Fibroblast of the aortic adventitia (primary cell): ENCODE measurements around the gene ZNF214. TPM values are rescaled to one million over a fixed set of nuclear protein-coding genes. Genes with fewer than 3 reads are reported as not detected.

Experiments used
- DNase-seq: peaks from one replicate; pipeline ENCODE4 v3.0.0-alpha.2; 2010; ENCODE audit warnings: low read depth
- H3K4me3 ChIP-seq: 2 replicates; pipeline ENCODE4 v1.5.1; 2011; ENCODE audit warnings: low read depth, mild to moderate bottlenecking, control low read depth, low read length, moderate library complexity
- total RNA-seq: library from RNA; depleted of rRNA; stranded (reverse); fragments of >200 nt; gene quantifications from 2 replicates; pipeline ENCODE4 v1.2.3, GENCODE V29; 2012; ENCODE audit warnings: low replicate concordance
- TF ChIP-seq, protein P1 (sequence below): IDR thresholded peaks from 2 replicates; pipeline ENCODE4 v1.5.1; 2011; ENCODE audit warnings: mild to moderate bottlenecking, low read length, control low read depth, inconsistent platforms; ENCODE audit not compliant: insufficient read depth

Gene ZNF214
- total RNA-seq, 1 donor, result 5.2 TPM

DNA sequence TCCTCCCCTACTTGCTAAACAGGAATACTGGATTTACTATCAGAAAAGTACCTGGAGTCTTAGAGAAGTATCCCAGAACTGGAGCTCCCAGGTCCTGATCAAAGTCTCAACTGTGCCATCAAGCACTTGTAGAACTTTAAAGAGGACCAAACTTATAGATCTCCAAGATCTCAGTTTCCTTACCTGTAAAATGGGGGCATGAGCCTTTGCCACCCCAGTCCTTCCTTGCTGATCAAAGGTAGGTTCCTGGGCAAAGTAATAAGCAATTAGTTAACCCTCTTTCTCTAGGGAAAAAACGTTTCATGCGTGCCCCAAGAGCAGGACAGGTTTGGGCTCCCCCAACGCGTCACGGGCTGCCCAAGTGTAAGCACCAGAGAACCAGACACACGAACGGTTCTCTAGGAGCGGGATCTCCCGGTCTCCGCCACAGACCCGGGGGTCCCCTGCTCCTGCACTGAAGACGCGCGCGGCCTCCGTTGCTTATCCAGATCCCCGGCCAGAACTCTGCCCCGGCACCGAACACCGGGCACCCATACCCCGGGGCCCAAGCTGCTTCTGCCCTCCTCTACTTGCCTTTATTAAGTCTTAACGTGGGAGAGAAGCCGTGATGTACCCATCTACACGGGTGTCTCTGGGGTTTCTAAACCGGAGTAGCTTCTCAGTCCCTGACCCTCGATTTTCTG is 505 bp downstream of the ZNF214 start:
- H3K4me3 ChIP-seq, result peak overlapping the region; percentile 77
- TF ChIP-seq, protein P1, sequence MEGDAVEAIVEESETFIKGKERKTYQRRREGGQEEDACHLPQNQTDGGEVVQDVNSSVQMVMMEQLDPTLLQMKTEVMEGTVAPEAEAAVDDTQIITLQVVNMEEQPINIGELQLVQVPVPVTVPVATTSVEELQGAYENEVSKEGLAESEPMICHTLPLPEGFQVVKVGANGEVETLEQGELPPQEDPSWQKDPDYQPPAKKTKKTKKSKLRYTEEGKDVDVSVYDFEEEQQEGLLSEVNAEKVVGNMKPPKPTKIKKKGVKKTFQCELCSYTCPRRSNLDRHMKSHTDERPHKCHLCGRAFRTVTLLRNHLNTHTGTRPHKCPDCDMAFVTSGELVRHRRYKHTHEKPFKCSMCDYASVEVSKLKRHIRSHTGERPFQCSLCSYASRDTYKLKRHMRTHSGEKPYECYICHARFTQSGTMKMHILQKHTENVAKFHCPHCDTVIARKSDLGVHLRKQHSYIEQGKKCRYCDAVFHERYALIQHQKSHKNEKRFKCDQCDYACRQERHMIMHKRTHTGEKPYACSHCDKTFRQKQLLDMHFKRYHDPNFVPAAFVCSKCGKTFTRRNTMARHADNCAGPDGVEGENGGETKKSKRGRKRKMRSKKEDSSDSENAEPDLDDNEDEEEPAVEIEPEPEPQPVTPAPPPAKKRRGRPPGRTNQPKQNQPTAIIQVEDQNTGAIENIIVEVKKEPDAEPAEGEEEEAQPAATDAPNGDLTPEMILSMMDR, result no peak
- no peak for DNase-seq

DNA sequence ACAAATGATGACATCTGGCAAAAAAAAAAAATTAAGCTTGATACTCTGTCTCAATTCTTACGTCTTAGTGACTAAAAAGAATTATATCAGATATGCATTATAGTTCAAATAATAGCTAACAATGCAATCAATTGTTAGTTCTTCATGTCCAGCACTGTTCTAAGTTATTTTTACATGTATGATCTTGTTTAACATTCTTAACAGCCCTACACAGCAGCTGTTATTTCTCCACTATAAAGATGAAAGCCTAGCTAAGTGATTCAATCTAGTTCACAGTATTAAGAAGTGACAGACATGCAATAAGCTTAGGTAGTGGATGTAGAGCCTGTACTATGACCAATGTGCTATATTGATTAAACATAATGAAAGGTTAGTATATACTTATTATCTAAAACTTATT is 4.1 kb downstream of the ZNF214 start:
- no peak for DNase-seq
- TF ChIP-seq, protein P1, result no peak
- no peak overlapping the region for H3K4me3 ChIP-seq

DNA sequence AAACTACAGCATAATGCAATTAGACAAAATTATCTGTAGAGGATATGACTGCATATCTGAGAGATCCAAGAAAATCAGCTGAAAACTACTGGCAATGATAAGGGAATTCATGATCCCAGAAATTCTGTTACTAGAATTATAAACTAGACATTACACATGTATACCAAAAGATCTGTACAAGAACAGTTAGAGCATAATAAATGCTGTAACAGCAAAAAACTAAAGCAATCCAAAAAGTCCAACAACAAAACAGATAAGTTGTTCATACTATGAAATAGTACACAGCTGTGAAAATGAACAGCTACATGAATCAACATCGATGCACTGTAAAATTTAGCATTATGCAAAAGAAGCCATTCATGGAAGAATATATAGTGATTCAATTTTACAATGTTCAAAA is 6.0 kb downstream of the ZNF214 start:
- TF ChIP-seq, protein P1, result no peak
- DNase-seq, result no peak
- H3K4me3 ChIP-seq, result no peak overlapping the region

DNA sequence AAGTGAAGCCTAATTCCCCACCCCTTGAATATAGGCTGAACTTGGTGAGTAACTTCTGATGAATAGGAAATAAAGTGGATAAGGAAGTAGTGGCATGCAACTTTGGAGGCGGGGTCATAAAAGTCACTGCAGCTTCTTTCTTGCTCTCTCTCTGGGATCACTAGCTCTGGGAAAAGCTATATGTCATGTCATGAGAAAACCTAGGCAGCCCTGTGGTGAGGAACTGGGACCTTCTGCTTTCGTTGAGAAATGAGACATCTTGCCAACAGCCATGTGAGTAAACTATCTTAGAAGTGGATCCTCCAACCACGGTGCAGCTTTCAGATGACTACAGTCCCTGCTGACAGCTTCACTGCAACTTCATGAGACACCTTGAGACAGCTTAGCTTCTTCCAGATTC is 15.7 kb downstream of the ZNF214 start:
- peak; percentile 52 for DNase-seq
- H3K4me3 ChIP-seq, result no peak overlapping the region
- TF ChIP-seq, protein P1, result no peak

DNA sequence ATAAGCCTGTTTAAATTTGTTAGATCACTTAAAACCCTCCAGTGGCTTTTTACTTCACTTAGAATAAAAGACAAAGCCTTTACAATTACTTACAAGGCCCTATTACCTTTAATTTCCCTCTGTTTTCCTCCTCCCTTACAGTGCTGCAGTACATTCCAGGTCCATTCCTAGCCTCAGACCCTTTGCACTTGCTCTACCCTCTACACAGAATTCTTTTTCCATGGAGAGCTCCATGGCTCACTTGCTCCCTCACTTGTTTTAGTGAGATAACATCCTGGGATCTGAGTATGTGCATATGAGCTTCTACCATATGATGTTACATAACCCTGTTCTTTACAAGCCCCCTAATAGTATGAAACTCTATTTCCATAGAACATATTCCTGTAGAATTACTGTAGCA is 24.4 kb downstream of the ZNF214 start:
- TF ChIP-seq, protein P1, result no peak

DNA sequence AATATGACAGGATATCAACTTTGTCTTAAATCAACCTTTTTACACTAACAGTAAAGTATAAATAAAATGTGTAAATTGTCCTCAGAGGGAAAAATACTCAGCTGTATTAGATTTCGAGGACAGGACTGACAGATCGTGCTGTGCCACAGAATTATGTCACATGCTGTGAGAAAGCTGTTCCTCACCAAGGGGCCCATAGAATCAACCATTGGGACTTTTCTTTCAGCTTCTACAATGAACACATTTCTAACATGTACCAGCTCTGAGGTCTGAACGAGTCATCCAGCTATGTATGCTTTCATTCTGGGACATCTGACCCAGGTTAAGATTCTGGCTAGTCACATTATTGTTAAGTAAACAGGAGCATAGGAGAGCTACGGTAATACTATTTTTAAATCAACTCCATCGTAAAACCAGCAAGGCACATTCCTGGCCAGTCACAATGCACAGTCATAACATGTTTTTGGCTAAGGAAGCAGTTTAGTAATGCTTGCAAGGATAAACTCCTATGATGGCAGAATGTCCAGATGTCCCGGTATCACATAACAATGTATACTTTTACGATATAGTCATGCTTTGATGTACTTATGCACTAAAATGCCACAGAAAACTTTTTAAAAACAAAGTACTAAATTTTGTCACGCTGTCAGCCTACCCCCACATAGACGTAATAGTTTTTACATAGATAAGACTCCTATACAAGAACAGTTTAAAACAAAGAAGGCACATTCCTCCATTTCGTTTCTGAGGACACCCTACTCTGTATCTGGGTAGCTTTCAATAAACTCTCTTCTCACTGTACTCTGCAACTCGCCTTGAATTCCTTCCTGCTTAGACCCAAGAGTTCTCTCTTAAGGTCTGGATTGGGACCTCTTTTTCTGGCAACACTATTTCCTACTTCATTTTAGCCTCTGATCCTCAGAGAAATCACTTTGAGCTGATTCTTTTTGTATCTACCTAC is 27.4 kb downstream of the ZNF214 start:
- TF ChIP-seq, protein P1, result no peak
- peak overlapping the region; percentile 32 for H3K4me3 ChIP-seq
- peak; percentile 94 for DNase-seq

More for the DNA sequence above, 24.4 kb downstream of the ZNF214 start:
- no peak overlapping the region for H3K4me3 ChIP-seq
- DNase-seq, result no peak
